ENCODE measurements around the gene ZNF470. TPM values are rescaled to one million over a fixed set of nuclear protein-coding genes. Genes with fewer than 3 reads are reported as not detected.

The ZNF470 gene
- total and polyA plus RNA-seq, 9 of the 15 experiments (the other 6 are each of a cell fraction or from before 2014, with no cell fraction given): 0.03 TPM; not detected in 8

DNA sequence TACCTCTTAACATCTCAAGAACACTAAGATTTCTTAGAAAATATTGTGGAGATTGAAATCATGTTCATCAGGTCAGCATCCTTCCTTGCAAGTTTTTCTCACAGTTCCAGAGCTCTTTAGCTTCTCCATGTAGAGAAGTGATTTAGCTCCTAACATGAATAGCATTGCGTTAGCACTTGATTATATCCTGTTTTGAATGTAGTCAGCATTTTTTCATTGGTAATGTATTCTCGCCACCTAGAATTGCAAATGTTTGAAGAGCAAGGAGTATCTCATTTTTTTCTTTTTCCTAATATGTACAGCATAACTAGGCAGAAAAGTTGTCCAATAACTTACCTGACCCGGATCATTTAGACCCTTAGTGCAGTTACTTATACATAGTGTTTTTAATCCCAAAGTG, 6.6 kb downstream of the ZNF470 start (continued):
- TF ChIP-seq, protein P1, sequence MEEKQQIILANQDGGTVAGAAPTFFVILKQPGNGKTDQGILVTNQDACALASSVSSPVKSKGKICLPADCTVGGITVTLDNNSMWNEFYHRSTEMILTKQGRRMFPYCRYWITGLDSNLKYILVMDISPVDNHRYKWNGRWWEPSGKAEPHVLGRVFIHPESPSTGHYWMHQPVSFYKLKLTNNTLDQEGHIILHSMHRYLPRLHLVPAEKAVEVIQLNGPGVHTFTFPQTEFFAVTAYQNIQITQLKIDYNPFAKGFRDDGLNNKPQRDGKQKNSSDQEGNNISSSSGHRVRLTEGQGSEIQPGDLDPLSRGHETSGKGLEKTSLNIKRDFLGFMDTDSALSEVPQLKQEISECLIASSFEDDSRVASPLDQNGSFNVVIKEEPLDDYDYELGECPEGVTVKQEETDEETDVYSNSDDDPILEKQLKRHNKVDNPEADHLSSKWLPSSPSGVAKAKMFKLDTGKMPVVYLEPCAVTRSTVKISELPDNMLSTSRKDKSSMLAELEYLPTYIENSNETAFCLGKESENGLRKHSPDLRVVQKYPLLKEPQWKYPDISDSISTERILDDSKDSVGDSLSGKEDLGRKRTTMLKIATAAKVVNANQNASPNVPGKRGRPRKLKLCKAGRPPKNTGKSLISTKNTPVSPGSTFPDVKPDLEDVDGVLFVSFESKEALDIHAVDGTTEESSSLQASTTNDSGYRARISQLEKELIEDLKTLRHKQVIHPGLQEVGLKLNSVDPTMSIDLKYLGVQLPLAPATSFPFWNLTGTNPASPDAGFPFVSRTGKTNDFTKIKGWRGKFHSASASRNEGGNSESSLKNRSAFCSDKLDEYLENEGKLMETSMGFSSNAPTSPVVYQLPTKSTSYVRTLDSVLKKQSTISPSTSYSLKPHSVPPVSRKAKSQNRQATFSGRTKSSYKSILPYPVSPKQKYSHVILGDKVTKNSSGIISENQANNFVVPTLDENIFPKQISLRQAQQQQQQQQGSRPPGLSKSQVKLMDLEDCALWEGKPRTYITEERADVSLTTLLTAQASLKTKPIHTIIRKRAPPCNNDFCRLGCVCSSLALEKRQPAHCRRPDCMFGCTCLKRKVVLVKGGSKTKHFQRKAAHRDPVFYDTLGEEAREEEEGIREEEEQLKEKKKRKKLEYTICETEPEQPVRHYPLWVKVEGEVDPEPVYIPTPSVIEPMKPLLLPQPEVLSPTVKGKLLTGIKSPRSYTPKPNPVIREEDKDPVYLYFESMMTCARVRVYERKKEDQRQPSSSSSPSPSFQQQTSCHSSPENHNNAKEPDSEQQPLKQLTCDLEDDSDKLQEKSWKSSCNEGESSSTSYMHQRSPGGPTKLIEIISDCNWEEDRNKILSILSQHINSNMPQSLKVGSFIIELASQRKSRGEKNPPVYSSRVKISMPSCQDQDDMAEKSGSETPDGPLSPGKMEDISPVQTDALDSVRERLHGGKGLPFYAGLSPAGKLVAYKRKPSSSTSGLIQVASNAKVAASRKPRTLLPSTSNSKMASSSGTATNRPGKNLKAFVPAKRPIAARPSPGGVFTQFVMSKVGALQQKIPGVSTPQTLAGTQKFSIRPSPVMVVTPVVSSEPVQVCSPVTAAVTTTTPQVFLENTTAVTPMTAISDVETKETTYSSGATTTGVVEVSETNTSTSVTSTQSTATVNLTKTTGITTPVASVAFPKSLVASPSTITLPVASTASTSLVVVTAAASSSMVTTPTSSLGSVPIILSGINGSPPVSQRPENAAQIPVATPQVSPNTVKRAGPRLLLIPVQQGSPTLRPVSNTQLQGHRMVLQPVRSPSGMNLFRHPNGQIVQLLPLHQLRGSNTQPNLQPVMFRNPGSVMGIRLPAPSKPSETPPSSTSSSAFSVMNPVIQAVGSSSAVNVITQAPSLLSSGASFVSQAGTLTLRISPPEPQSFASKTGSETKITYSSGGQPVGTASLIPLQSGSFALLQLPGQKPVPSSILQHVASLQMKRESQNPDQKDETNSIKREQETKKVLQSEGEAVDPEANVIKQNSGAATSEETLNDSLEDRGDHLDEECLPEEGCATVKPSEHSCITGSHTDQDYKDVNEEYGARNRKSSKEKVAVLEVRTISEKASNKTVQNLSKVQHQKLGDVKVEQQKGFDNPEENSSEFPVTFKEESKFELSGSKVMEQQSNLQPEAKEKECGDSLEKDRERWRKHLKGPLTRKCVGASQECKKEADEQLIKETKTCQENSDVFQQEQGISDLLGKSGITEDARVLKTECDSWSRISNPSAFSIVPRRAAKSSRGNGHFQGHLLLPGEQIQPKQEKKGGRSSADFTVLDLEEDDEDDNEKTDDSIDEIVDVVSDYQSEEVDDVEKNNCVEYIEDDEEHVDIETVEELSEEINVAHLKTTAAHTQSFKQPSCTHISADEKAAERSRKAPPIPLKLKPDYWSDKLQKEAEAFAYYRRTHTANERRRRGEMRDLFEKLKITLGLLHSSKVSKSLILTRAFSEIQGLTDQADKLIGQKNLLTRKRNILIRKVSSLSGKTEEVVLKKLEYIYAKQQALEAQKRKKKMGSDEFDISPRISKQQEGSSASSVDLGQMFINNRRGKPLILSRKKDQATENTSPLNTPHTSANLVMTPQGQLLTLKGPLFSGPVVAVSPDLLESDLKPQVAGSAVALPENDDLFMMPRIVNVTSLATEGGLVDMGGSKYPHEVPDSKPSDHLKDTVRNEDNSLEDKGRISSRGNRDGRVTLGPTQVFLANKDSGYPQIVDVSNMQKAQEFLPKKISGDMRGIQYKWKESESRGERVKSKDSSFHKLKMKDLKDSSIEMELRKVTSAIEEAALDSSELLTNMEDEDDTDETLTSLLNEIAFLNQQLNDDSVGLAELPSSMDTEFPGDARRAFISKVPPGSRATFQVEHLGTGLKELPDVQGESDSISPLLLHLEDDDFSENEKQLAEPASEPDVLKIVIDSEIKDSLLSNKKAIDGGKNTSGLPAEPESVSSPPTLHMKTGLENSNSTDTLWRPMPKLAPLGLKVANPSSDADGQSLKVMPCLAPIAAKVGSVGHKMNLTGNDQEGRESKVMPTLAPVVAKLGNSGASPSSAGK (IDR thresholded peaks at IDR 0.05): no peak
- TF ChIP-seq, protein P2, sequence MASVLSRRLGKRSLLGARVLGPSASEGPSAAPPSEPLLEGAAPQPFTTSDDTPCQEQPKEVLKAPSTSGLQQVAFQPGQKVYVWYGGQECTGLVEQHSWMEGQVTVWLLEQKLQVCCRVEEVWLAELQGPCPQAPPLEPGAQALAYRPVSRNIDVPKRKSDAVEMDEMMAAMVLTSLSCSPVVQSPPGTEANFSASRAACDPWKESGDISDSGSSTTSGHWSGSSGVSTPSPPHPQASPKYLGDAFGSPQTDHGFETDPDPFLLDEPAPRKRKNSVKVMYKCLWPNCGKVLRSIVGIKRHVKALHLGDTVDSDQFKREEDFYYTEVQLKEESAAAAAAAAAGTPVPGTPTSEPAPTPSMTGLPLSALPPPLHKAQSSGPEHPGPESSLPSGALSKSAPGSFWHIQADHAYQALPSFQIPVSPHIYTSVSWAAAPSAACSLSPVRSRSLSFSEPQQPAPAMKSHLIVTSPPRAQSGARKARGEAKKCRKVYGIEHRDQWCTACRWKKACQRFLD (CRISPR knock-in tag; IDR thresholded peaks at IDR 0.05): no peak
- TF ChIP-seq ATF1 (CRISPR knock-in tag; IDR thresholded peaks at IDR 0.05) (no peak), ATF1 (tag; IDR thresholded peaks at IDR 0.05) (no peak), SREBF2 (CRISPR knock-in tag; IDR thresholded peaks at IDR 0.05) (no peak), SMARCA5 (IDR thresholded peaks at IDR 0.05) (no peak), NR3C1 (CRISPR knock-in tag; IDR thresholded peaks at IDR 0.05) (no peak)

Measured in K562 (cell line).